HG03039 (cell line): Measurements from ENCODE around the gene ANTXRL.
"Not testable (repeated sequence)": the region's sequence is repeated elsewhere in the genome, so short reads cannot be mapped to it uniquely, and the experiment has no call there.

Experiments used
- ATAC-seq: cut with Tn5 transposase; IDR thresholded peaks from one replicate; pipeline ENCODE4 v1.9.1; 2021; ENCODE audit warnings: mild to moderate bottlenecking, moderate library complexity; ENCODE audit not compliant: unreplicated experiment

Gene ANTXRL

DNA sequence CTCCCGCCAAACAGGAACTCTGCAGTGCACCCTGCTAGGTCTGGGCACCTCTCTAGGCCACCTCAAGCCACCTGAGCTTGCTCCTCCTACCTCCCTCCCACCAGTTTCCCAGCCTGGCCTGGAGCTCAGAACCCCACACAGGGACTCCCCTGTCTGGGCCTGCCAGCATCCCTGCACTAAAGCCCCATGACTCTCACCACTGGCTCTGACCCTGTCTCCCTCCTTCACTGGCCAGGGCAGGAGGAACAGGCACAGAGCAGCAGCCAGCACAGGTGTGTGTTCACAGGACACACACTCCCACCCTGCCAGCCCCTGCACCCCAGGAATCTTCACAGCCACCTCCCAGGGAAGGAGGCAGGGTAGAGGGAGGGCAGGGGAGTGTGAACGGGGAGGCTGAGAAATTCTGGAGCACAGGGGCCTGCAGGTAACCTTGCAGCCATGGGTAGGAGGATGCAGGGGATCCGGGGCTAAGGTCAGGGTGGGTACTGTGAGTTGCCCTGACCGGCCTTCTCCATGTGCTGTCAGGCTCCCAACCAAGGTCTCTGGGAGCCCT, 13.9 kb upstream of the ANTXRL start:
- ATAC-seq: no peak

DNA sequence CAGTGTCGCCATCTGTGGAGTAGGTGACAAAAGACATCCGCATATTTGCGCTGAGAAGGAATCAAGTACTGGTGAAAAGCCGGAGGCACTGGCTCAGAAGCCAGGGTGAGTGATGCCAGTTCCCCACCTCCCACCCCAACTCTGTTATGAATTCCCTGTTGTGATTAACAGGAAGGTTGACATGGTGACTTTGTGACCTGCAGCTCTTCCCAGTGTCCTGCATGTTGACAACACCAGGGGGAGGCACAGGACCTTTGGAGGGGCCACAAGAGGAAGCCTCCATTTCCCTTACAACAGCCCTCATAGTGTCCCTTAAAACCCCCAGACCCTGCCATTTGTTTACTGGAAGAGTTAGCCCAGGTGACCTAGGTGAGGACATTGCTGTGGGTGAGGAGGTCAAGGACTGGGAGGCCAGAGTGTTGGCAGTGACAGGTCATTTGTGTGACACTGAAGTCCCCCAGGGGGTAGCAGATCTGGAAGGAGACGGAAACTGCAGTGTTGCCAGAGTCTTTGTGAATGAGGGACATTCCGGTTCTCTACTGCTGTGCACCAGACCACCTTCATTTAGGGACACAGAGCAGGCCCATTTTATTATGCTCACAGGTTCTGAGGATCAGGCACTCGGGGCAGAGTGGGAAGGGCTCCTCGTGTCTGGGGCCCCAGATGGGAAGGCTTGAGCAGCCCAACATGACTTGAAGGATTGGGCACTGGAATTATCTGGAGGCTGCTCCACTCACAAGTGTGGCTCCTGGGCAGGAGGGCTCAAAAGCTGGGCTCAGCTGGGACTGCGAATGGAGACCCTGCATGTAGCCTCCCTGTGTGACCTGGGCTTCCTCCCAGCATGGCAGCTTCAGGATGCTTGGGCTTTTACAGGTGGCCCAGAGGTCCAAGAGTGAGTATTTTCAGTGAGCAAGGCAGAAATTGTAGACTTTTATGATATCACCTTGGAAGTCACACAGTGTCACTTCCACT, 13.0 kb upstream of the ANTXRL start:
- no peak for ATAC-seq

DNA sequence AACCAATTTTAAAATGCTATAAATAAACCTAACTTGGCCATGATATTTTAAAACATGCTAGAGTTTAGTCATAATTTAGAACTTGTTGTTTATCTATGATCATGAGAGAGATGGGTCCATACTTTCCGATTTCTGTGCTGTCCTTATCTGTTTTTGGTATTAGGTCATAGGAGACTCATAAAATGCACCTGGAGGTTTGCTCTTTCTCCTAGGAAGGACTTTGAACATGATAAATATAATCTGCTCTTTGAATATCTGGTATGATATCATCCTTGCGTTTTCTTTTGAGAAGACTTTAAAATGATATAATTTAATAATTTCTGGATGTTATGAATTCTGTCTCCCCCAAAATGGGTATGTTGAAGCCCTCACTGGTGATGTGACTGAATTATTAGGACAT, 9.0 kb upstream of the ANTXRL start:
- no peak for ATAC-seq

GRCh38 chr10:46282421-46282831, 4.4 kb upstream of the ANTXRL start:
- ATAC-seq: not testable (repeated sequence)

DNA sequence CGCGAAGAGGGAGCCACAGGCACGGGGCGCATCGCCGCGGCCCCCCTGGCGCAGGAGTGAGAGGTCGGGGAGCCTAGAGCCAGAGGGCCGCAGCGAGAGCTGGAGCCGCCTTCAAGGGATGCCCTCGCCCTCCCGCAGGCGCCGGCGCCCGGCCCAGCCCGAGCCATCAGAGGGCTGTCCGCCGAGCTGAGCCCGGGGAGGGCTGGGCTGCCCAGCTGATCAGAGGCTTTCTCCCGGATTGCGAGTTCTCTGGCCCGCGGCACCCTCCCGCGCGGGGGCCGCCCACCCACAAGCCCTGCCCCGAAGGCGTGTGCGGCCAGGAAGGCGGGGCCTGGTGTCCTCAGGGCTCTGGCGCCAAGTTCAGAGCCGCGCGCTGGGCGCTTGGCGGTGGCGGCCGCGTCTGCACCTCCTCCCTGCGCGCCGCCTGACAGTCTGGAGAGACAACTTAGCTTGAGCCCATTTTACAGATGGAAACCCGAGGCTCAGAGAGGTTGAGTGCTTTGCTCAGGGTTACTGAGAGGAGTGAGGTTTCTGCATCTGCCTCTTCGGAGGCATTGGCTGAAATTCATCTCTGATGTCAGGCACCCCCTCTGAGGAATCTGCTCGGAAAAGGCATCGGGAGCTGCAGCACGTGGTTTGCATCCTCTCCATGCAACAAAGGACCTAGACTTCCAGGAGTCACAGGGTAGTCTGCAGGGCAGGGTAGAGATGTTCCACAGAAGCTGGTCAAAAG, 3.8 kb upstream of the ANTXRL start:
- ATAC-seq: peak; percentile 48

GRCh38 chr10:46283580-46284285, 3.1 kb upstream of the ANTXRL start:
- no peak for ATAC-seq

DNA sequence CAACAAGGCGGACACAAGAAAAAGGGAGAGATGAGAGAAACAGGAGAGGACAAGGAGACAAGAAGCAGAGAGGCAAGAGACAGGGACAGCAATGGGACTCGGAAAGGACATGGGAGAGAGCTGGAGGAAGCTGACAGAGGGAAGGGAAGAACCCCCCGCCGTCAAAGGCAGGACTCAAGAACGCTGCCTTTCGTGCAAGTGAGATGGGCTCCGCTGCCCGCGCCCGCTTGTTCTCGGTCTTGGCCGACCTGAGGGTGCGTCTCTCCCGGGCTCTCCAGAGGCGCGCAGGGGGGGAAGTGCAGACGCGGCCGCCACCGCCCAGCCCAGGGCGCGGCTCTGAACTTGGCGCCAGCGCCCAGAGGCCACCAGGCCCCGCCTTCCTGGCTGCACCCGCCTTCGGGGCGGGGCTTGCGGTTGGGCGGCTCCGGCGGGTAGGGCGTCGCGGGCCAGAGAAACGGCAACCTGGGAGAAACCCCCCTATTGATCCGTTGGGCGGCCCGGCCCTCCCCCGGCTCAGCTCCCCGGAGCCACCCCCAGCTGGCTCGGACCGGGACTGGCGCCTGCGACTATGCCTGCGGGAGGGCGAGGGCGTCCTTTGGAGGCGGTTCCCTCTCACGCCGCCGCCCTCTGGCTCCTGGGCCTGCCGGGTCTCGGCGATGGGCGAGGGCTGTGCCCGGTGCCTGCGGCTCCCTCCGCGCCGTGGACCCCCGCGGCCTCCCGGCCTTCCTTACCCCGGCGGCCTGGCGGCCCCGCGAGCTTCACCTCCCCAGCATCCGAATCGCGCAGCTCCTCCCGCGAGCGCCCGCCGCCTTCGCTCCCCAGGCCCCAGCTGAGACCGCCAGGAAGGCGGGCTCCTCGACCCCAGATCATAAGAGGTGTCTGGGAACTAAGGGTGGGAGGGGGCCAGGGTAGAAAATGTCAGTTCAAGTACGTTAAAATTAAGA, 2.2 kb upstream of the ANTXRL start:
- ATAC-seq: peak; percentile 92

- no peak for ATAC-seq
Observed at GRCh38 chr10:46285300-46285699, 1.5 kb upstream of the ANTXRL start.

GRCh38 chr10:46285966-46286620, 704 bp upstream of the ANTXRL start:
- no peak for ATAC-seq

DNA sequence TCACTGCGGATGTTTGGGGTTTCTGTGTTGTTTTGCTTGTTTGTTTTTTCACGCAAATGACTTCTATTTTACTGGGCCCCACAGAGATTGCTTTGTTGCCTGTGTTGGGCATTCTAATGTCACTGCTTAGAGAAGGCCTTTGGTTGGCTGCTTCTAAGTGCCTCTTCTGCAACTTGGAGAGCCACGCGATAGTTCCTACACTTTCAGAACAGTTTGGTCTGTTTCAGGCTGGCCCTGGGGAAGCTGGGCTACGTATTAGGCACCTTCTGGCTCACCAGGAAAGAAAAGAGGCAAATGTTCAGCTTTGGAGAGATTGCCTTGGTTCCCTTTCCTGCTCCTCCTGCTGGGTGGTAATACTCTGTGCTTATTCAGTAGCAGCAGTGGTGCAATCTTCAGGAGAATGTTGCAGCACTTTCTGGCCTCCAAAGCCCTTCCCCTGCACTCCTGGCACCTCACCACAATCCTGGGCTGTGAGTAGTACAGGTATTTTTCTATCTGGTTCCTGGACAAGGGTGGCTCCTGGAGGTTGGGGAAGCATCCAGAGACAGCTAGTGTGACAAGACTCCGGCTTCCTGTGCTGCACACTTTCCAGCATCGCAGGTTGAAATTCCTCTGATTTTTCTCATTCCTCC, 1.2 kb downstream of the ANTXRL start:
- ATAC-seq: no peak

DNA sequence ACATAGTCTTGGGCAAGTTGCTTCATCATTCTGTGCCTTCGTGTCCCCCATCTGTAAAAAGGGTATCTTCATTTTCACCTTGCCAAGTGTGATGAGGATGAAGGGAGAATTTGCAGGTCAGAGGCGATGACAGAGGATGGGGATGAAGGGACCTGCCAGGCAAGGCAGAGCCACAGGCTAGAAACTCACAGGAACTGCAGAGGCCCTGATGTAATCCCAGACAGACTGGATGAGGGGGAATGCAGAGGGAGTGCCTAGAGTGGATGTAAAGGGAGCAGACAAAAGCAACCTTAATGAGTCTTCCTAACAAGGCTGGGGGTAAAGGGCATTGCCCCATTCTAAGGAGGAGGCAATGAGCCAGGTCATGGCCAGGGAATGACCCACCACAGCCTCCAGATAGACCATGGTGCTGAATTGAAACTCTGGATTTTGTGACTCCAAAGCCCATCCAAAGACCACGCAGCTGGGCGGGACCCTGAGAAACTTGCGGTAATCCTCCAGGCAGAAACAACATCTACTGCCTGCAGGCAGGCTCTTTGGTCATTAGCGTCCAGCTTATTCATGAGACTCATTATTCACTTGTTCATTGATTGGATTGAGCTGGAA, 1.9 kb downstream of the ANTXRL start:
- ATAC-seq: no peak

GRCh38 chr10:46289209-46289810, 2.5 kb downstream of the ANTXRL start:
- ATAC-seq: no peak

DNA sequence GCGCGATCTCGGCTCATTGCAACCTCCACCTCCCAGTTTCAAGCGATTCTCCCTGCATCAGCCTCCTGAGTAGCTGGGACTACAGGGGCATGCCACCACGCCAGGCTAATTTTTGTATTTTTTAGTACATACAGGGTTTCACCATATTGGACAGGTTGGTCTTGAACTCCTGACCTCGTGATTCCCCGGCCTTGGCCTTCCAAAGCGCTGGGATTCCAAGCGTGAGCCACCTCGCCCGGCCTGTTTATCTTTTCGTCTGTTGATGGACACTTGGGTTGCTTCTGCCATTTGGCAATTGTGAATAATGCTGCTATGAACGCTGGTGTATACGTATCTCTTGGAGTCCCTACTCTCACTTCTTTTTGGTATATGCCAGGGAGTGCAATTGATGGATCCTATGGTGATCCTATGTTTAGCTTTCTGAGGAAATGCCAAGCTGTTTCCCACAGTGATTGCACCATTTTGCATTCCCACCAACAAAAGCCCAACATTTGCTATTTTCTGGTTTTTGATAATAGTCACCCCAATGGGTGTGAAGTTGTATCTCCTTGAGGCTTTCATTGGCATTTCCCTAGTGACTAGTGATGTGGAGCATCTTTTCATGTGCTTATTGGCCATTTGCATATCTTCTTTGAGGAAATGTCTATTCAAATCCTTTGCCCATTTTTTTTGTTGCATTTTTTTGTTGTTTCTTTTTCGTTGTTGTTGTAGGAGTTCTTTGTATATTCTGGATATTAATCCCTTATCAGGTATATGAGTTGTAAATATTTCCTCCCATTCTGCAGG, 3.5 kb downstream of the ANTXRL start:
- ATAC-seq: no peak

DNA sequence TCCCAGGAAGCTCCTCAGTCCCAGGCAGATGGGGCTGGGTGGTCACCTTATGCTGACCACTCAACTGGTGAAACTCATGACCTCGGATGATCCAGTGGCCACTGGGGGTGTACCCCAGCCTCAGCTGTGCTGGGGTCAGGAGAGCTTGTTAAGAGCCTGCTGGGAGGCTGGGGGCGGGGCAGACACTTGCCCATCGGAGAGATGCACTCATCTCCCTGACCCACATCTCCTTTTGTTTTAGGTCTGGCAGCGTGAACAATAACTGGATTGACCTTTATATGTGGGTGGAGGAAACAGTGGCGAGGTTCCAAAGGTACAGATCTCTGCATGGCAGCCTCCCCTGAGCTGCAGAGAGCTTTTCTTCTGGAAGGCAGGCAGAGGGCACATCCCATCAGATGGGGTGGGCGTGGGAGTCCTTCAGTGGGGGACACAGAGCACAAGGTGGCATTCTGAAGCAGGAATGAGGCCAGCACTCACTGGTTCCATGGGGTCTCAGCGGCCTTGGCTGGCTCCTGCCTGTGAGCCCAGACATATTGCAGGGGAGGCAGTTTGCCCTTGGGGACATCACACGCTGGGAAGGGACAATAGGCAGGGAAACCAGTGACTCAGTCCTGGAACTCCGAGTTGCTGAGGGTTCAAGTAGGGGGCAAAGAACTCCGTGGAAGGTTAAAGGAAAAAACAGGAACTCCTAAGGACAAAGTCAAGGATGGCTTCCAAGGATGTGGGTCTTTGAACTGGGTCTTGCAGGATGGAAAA, 5.2 kb downstream of the ANTXRL start:
- no peak for ATAC-seq

GRCh38 chr10:46292573-46293023, 5.8 kb downstream of the ANTXRL start:
- ATAC-seq: no peak

- no peak for ATAC-seq
Observed at GRCh38 chr10:46293228-46293627, 6.4 kb downstream of the ANTXRL start.
